ENCODE measurements around the gene HTRA3.

GRCh38 chr4:8221476-8221875, 48.1 kb upstream of the HTRA3 start:
- TF ChIP-seq CTCF (IDR thresholded peaks at IDR 0.05): no peak
- no peak for TF ChIP-seq POLR2A (IDR thresholded peaks at IDR 0.05)

All from lower leg skin (tissue), 3 donors.